H1 (cell line): ENCODE data around the gene IRF8. TPM values are rescaled to one million over a fixed set of nuclear protein-coding genes. Genes with fewer than 3 reads are reported as not detected.

Experiments
- CTCF ChIA-PET: fragments of 300-600 bp; sonication (Branson Sonifier 250); formaldehyde crosslinking; loops from one replicate; lab custom pipeline; 2021; ENCODE audit not compliant: partially characterized antibody; lab: Charles Lee
- POLR2A ChIA-PET: fragments of 300-600 bp; sonication (Branson Sonifier 250); formaldehyde crosslinking; loops from one replicate; lab custom pipeline; 2021; ENCODE audit warnings: inconsistent platforms; ENCODE audit not compliant: partially characterized antibody; lab: Charles Lee
- DNase-seq, 2 experiments: peaks; one replicate each; pipeline versions ENCODE4 v3.0.0 to v3.0.0-alpha.2; 2010 to 2022; ENCODE audit warnings: low spot score in 2 of 2, low read depth in 1 of 2, mixed read lengths in 1 of 2
- FAIRE-seq: peaks from 2 replicates; lab custom pipeline; 2011; peaks lifted over from hg19 to GRCh38; lab: Jason Lieb, UNC
- H2AFZ ChIP-seq: 2 replicates; pipeline ENCODE4 v1.8.1; 2012; ENCODE audit warnings: low read length, inconsistent platforms
- H2AK5ac ChIP-seq: 2 replicates; pipeline ENCODE4 v1.6.1; 2013; ENCODE audit warnings: low read depth, low read length
- H2BK120ac ChIP-seq: replicated peaks from 2 replicates; pipeline ENCODE3; 2013; ENCODE audit warnings: low read depth, low read length, inconsistent platforms
- H2BK12ac ChIP-seq: 2 replicates; pipeline ENCODE4 v1.6.1; 2013; ENCODE audit warnings: low read depth, low read length
- H2BK15ac ChIP-seq: 2 replicates; pipeline ENCODE4 v1.6.1; 2013; ENCODE audit warnings: low read length
- H2BK20ac ChIP-seq: 2 replicates; pipeline ENCODE4 v1.6.1; 2013; ENCODE audit warnings: low read length
- H2BK5ac ChIP-seq: 2 replicates; pipeline ENCODE4 v1.6.1; 2013; ENCODE audit warnings: low read depth, low read length
- H3K14ac ChIP-seq: 2 replicates; pipeline ENCODE4 v1.6.1; 2013; ENCODE audit warnings: inconsistent platforms; ENCODE audit not compliant: insufficient read length
- H3K18ac ChIP-seq: 2 replicates; pipeline ENCODE4 v1.6.1; 2013; ENCODE audit warnings: low read length; ENCODE audit errors: extremely low read depth
- H3K23ac ChIP-seq: 2 replicates; pipeline ENCODE4 v1.6.1; 2013; ENCODE audit warnings: inconsistent platforms; ENCODE audit not compliant: insufficient read length
- H3K23me2 ChIP-seq: 2 replicates; pipeline ENCODE4 v1.6.1; 2013; ENCODE audit warnings: low read depth, low read length
- H3K27ac ChIP-seq: 2 replicates; pipeline ENCODE4 v1.6.1; 2011; ENCODE audit warnings: low read depth, low read length, inconsistent platforms
- H3K27me3 ChIP-seq, 4 experiments: replicated peaks in 1 of 4; 1 replicate in 1 of 4; 2 replicates in 3 of 4; pipeline versions ENCODE4 v1.6.1 to v1.8.1; 2011 to 2013; ENCODE audit warnings: low read length in 3 of 4, mild to moderate bottlenecking in 3 of 4, inconsistent platforms in 2 of 4, mixed read lengths in 2 of 4, moderate library complexity in 1 of 4; ENCODE audit not compliant: control insufficient read depth in 3 of 4, insufficient read depth in 3 of 4; ENCODE audit errors: extremely low read depth in 1 of 4
- H3K36me3 ChIP-seq, 4 experiments: 2 replicates each; pipeline versions ENCODE4 v1.6.1 to v1.8.1; 2011 to 2013; ENCODE audit warnings: mild to moderate bottlenecking in 4 of 4, low read length in 3 of 4, moderate library complexity in 2 of 4, control low read depth in 1 of 4, inconsistent platforms in 1 of 4; ENCODE audit not compliant: insufficient read depth in 4 of 4, control insufficient read depth in 2 of 4
- H3K4ac ChIP-seq: replicated peaks from 2 replicates; pipeline ENCODE3; 2013; ENCODE audit warnings: low read length, low read depth, mixed read lengths, inconsistent platforms; ENCODE audit not compliant: insufficient read length
- H3K4me1 ChIP-seq, 4 experiments: replicated peaks in 1 of 4; 1 replicate in 1 of 4; 2 replicates in 3 of 4; pipeline versions ENCODE4 v1.6.1 to v1.8.1; 2011 to 2013; ENCODE audit warnings: low read length in 3 of 4, inconsistent platforms in 2 of 4, mixed read lengths in 1 of 4; ENCODE audit not compliant: insufficient read depth in 4 of 4, control insufficient read depth in 3 of 4
- H3K4me2 ChIP-seq, 2 experiments: 2 replicates each; pipeline versions ENCODE4 v1.6.1 to v1.8.1; 2011 to 2013; ENCODE audit warnings: low read depth in 2 of 2, low read length in 2 of 2, control low read depth in 1 of 2, inconsistent platforms in 1 of 2, mild to moderate bottlenecking in 1 of 2; ENCODE audit not compliant: insufficient read depth in 1 of 2
- H3K4me3 ChIP-seq, 4 experiments: fragments of 200-600, 300-600 bp in 1 of 4; sonication (generic), shearing (Covaris generic), sonication (Bioruptor Twin) in 1 of 4; 2 replicates each; pipeline versions ENCODE4 v1.5.1 to v1.8.1; 2011 to 2016; ENCODE audit warnings: low read length in 4 of 4, low read depth in 3 of 4, control low read depth in 2 of 4, inconsistent platforms in 2 of 4, mild to moderate bottlenecking in 2 of 4, mixed read lengths in 1 of 4, moderate library complexity in 1 of 4; ENCODE audit not compliant: insufficient read depth in 2 of 4; ENCODE audit errors: extremely low read depth in 1 of 4
- H3K56ac ChIP-seq: replicated peaks from 2 replicates; pipeline ENCODE3; 2013; ENCODE audit warnings: low read depth, mild to moderate bottlenecking, mixed read lengths, low read length, inconsistent platforms; ENCODE audit not compliant: insufficient read length
- H3K79me1 ChIP-seq: 2 replicates; pipeline ENCODE4 v1.6.1; 2013; ENCODE audit warnings: low read depth, low read length, control low read depth
- H3K79me2 ChIP-seq, 2 experiments: 2 replicates each; pipeline versions ENCODE4 v1.6.1 to v1.8.1; 2012 to 2013; ENCODE audit warnings: low read length in 2 of 2, mild to moderate bottlenecking in 2 of 2, inconsistent platforms in 1 of 2; ENCODE audit not compliant: insufficient read depth in 2 of 2, control insufficient read depth in 1 of 2
- H3K9ac ChIP-seq, 4 experiments: replicated peaks in 1 of 4; 1 replicate in 1 of 4; 2 replicates in 3 of 4; pipeline versions ENCODE4 v1.6.1 to v1.8.1; 2011 to 2013; ENCODE audit warnings: low read depth in 3 of 4, low read length in 3 of 4, control low read depth in 2 of 4, mild to moderate bottlenecking in 2 of 4, moderate library complexity in 2 of 4, inconsistent platforms in 1 of 4; ENCODE audit errors: extremely low read depth in 1 of 4
- H3K9me3 ChIP-seq, 2 experiments: 2 replicates each; pipeline versions ENCODE4 v1.6.1 to v1.8.1; 2012 to 2013; ENCODE audit warnings: mild to moderate bottlenecking in 2 of 2, moderate library complexity in 2 of 2, control low read depth in 1 of 2, inconsistent platforms in 1 of 2, low read depth in 1 of 2, low read length in 1 of 2, mixed read lengths in 1 of 2; ENCODE audit not compliant: insufficient read depth in 2 of 2
- H4K20me1 ChIP-seq, 2 experiments: replicated peaks in 1 of 2; 2 replicates each; pipeline versions ENCODE3 to v1.8.1; 2011 to 2013; ENCODE audit warnings: inconsistent platforms in 2 of 2, low read length in 2 of 2, mild to moderate bottlenecking in 1 of 2; ENCODE audit not compliant: insufficient read depth in 2 of 2, control insufficient read depth in 1 of 2
- H4K5ac ChIP-seq: 2 replicates; pipeline ENCODE4 v1.6.1; 2013; ENCODE audit warnings: low read length, low read depth, mixed read lengths, inconsistent platforms; ENCODE audit not compliant: insufficient read length
- H4K8ac ChIP-seq: 2 replicates; pipeline ENCODE4 v1.8.0; 2013; ENCODE audit warnings: mild to moderate bottlenecking, moderate library complexity, low read length, inconsistent platforms; ENCODE audit not compliant: insufficient read depth; ENCODE audit errors: extremely low read depth
- H4K91ac ChIP-seq: replicated peaks from 2 replicates; pipeline ENCODE3; 2013; ENCODE audit warnings: low read length, mixed read lengths, inconsistent platforms; ENCODE audit not compliant: insufficient read length
- ATF3 ChIP-seq: IDR thresholded peaks from 2 replicates; pipeline ENCODE4 v1.6.1; 2011; ENCODE audit warnings: low read depth, mild to moderate bottlenecking, low read length; ENCODE audit not compliant: insufficient read depth
- CEBPB ChIP-seq: IDR thresholded peaks from 2 replicates; pipeline ENCODE4 v1.6.1; 2012; ENCODE audit warnings: low read depth, low read length
- CREB1 ChIP-seq: IDR thresholded peaks from 2 replicates; pipeline ENCODE4 v1.6.1; 2012; ENCODE audit warnings: inconsistent platforms
- E2F6 ChIP-seq: IDR thresholded peaks from 2 replicates; pipeline ENCODE4 v1.6.1; 2012; ENCODE audit warnings: inconsistent platforms
- GABPA ChIP-seq: IDR thresholded peaks from 2 replicates; pipeline ENCODE4 v1.6.1; 2011; ENCODE audit warnings: mild to moderate bottlenecking, low read length, moderate library complexity, borderline replicate concordance; ENCODE audit not compliant: insufficient read depth
- MAFK ChIP-seq: IDR thresholded peaks from 2 replicates; pipeline ENCODE4 v1.6.1; 2012; ENCODE audit warnings: low read depth, mild to moderate bottlenecking, improper control_type of control experiment, low read length
- SP1 ChIP-seq: IDR thresholded peaks from 2 replicates; pipeline ENCODE4 v1.6.1; 2011; ENCODE audit warnings: low read depth, low read length
- TCF12 ChIP-seq: IDR thresholded peaks from 2 replicates; pipeline ENCODE4 v1.6.1; 2011; ENCODE audit warnings: low read depth, mild to moderate bottlenecking, low read length
- YY1 ChIP-seq: IDR thresholded peaks from 2 replicates; pipeline ENCODE4 v1.6.1; 2011; ENCODE audit warnings: low read depth, mild to moderate bottlenecking, low read length
- WGBS, 2 experiments: shearing (Covaris generic) in 1 of 2; methylation state at CpG; one replicate each; pipeline versions ENCODE4 v1.1.6 to v1.1.7; 2013 to 2015; ENCODE audit warnings: low lambda C conversion rate in 2 of 2, mixed read lengths in 2 of 2, inconsistent platforms in 1 of 2, low coverage in 1 of 2, missing lambda C conversion rate in 1 of 2; ENCODE audit not compliant: insufficient replicate concordance in 2 of 2, insufficient coverage in 1 of 2, insufficient read length in 1 of 2; ENCODE audit errors: extremely low coverage in 1 of 2, missing lambda C conversion rate in 1 of 2; 5-methylcytosine and 5-hydroxymethylcytosine counted together
- polyA plus RNA-seq, 7 experiments: library from polyadenylated mRNA; depleted of rRNA in 3 of 7; stranded (reverse) in 5 of 7; unstranded in 2 of 7; fragments of >200 nt in 5 of 7; fragments of 200-250 nt in 2 of 7; gene quantifications; 1 replicate in 5 of 7; 2 replicates in 1 of 7; 4 replicates in 1 of 7; pipeline versions ENCODE4 v1.2.1 to v1.2.3, GENCODE V29; 2011 to 2013; ENCODE audit warnings: missing spikeins in 2 of 7, mixed read lengths in 2 of 7
- total RNA-seq: library from RNA; stranded (reverse); fragmentation: NEBNext Ultra II Directional; extraction: Animal tissue kit (Norgen Biotek cat#: 25700); gene quantifications from 2 replicates; pipeline ENCODE4 v1.2.1, GENCODE V29; 2021

The IRF8 gene
- total and polyA plus RNA-seq, 2 of the 8 experiments (the other 6 are each of a cell fraction or from before 2014, with no cell fraction given) = 0.35 to 2.0 TPM

- Histone ChIP-seq H2BK5ac (no peak overlapping the region), H3K14ac (no peak overlapping the region), H3K23ac (no peak overlapping the region), H3K4me2 (no peak overlapping the region), H3K4ac (no peak overlapping the region), H3K56ac (no peak overlapping the region), H2AK5ac (no peak overlapping the region), H3K18ac (no peak overlapping the region), H3K79me2 (no peaks in the 10 kb centered on the region), H3K27ac (no peak overlapping the region), H4K91ac (no peak overlapping the region), H2BK120ac (no peak overlapping the region), H2BK15ac (no peak overlapping the region), H4K8ac (no peak overlapping the region), H3K23me2 (no peaks in the 10 kb centered on the region), H3K36me3 (no peaks in the 10 kb centered on the region), H3K4me1 (no peaks in the 10 kb centered on the region), H2AFZ (no peak overlapping the region), H3K27me3 (peaks cover 0 to 2% (median 0%) of the 10 kb centered on the region in 4 experiments; a peak in 1 of 7 replicates), H3K9me3 (no peaks in the 10 kb centered on the region), H3K79me1 (no peaks in the 10 kb centered on the region), H4K5ac (no peak overlapping the region), H4K20me1 (no peaks in the 10 kb centered on the region), H3K4me3 (no peak overlapping the region), H2BK12ac (no peak overlapping the region), H3K9ac (no peak overlapping the region), H2BK20ac (no peak overlapping the region)
- DNase-seq (no peak), FAIRE-seq (no peak)
- POLR2A ChIA-PET = interaction anchor here (1.5 kb wide), 1 partner anchor 12 kb away, joined by 3 read pairs; no protein-coding TSS in a partner anchor
- TF ChIP-seq TCF12 (no peak), E2F6 (no peak), SP1 (no peak), MAFK (no peak), GABPA (no peak), CREB1 (no peak), YY1 (no peak), CEBPB (no peak), ATF3 (no peak)
- CTCF ChIA-PET = interaction anchor here (1.2 to 1.7 kb wide), 6 partner anchors 14 to 123 kb away, joined by 3 to 7 read pairs (median 4); no protein-coding TSS in a partner anchor
- 86% methylated on average over 2 of the region's 2 CpGs; no CpG with 5 or more reads in 1 of the 2 experiments for WGBS, 2 experiments
These were observed 44.7 kb downstream of the IRF8 start for GRCh38 chr16:85943711-85944110.
